C4-2B (cell line): ENCODE data around the gene ARGLU1.

Experiments used
- CTCF ChIP-seq: fragments of 450-650 bp; conservative IDR thresholded peaks from 2 replicates; pipeline ENCODE4 v1.5.1; 2017; ENCODE audit warnings: mild to moderate bottlenecking
- ZFX ChIP-seq: fragments of 450-650 bp; IDR thresholded peaks from 2 replicates; pipeline ENCODE4 v1.6.1; 2017

- TF ChIP-seq CTCF (no peak), ZFX (no peak)
Measured at GRCh38 chr13:106517109-106517847, 50.7 kb downstream of the ARGLU1 start.
